ENCODE measurements around the gene XRRA1.
A peak's percentile ranks its signal among the peaks of the same experiment; 100 is the strongest.
"Not testable (repeated sequence)": the region's sequence is repeated elsewhere in the genome, so short reads cannot be mapped to it uniquely, and the experiment has no call there.

The XRRA1 gene

GRCh38 chr11:74902342-74902741 is 46.5 kb downstream of the XRRA1 start:
- no peak for DNase-seq (ENCODE audit: low read depth, low spot score)

- DNase-seq (ENCODE audit: low read depth, low spot score): no peak
These were observed 52.6 kb downstream of the XRRA1 start for GRCh38 chr11:74896311-74896710.

DNA sequence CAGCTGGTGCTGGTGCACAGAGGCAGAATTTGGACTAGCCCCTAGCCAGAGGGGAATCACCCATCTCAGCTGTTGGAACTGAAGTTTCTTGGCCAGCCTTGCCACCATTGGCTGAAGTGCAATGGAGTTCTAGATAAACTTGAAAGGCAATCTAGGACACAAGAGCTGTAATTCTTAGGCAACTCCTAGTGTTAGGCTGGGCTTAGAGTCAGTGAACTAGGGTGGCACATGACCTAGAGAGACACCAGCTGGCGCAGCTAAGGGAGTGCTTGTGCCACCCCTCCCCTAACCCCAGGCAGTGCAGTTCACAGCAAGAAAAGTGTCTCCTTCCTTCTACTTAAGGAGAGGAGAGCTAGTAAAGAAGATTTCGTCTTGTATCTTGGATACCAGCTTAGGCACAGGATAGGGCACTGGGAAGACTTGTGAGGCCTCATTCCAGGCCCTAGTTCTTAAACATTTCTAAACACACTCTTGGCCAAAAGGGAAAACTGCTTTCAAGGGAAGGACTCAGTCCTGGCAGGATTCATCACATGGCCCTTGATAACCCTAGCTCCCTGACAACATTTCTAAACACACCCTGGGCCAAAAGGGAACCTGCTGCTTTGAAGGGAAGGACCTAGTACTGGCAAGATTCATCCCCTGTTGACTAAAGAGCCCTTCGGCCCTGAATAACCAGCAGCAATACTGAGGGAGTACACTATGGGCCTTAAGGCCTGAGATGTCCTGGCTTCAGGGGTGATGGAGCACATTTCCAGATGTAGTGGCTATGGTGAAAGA is 53.4 kb downstream of the XRRA1 start:
- DNase-seq (ENCODE audit: low read depth, low spot score): no peak

DNA sequence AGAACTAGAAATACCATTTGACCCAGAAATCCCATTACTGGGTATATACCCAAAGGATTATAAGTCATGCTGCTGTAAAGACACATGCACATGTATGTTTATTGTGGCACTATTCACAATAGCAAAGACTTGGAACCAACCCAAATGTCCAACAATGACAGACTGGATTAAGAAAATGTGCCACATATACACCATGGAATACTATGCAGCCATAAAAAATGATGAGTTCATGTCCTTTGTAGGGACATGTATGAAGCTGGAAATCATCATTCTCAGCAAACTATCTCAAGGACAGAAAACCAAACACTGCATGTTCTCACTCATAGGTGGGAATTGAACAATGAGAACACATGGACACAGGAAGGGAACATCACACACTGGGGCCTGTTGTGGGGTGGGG is 55.9 kb downstream of the XRRA1 start:
- not testable (repeated sequence) for DNase-seq (ENCODE audit: low read depth, low spot score)

- peak; percentile 15 for DNase-seq (ENCODE audit: low read depth, low spot score)
These were observed 71.8 kb downstream of the XRRA1 start for GRCh38 chr11:74877132-74877531.

- DNase-seq (ENCODE audit: low read depth, low spot score): no peak
These were observed 77.9 kb downstream of the XRRA1 start for GRCh38 chr11:74871037-74871436.

DNA sequence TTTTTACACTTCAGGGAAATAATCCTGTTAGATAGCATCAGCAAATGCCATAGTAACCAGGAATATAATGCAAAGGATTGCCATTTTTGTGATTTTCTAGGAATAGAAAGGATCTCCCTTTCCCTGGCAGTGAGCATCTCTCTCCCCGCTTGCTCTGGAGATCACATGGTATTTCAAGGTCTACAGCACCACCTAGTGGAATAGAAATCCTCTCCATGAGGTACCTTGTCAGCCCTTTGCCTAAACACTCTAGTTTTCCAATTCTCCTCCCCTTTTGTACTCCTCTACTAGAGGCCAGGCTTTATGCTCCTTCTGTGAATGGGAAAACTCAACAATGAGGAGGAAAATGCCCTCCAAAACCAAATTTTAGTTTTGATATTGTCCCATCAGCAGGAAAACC is 78.4 kb downstream of the XRRA1 start:
- DNase-seq (ENCODE audit: low read depth, low spot score): peak; percentile 35

- no peak for DNase-seq (ENCODE audit: low read depth, low spot score)
These were observed 82.3 kb downstream of the XRRA1 start for GRCh38 chr11:74866557-74866956.

DNA sequence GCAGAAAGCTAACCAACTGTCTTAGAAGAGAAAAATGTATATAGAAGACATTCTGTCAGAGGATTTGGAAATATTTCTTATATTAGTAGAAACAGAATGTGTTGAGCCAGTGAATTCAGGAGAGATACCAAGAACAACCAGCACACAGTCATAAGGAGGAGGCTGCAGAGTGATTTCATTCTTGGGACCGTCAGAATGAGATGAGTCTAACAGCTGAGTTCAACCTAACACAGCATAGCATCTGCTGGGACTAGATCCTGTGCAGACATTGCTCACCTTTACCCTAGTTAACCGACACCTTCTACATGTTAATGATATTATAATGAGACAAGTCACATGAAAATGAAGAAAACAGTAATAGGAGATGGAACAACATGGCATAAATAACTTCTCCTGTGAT is 85.5 kb downstream of the XRRA1 start:
- DNase-seq (ENCODE audit: low read depth, low spot score): no peak

- no peak for DNase-seq (ENCODE audit: low read depth, low spot score)
These were observed 88.1 kb downstream of the XRRA1 start for GRCh38 chr11:74860743-74861142.

DNA sequence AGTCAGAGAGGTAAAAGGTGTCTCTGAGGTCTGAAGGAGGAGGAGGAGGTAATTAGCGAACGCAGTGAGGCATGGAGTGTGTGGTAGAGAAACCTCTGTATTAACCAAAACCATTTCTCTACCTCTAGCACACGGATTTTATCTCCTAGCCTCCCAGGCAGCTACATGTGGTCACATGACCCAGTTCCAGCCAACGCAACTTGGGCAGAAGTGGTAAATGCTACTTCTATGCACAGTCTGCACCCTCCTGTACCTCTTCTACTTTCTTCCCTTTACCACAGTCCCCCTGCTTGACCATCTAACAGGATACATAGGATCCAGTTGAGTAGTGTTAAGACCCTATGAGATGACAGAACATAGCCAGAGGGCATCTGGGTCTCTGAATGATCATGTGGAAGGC is 95.7 kb downstream of the XRRA1 start:
- no peak for DNase-seq (ENCODE audit: low read depth, low spot score)

DNA sequence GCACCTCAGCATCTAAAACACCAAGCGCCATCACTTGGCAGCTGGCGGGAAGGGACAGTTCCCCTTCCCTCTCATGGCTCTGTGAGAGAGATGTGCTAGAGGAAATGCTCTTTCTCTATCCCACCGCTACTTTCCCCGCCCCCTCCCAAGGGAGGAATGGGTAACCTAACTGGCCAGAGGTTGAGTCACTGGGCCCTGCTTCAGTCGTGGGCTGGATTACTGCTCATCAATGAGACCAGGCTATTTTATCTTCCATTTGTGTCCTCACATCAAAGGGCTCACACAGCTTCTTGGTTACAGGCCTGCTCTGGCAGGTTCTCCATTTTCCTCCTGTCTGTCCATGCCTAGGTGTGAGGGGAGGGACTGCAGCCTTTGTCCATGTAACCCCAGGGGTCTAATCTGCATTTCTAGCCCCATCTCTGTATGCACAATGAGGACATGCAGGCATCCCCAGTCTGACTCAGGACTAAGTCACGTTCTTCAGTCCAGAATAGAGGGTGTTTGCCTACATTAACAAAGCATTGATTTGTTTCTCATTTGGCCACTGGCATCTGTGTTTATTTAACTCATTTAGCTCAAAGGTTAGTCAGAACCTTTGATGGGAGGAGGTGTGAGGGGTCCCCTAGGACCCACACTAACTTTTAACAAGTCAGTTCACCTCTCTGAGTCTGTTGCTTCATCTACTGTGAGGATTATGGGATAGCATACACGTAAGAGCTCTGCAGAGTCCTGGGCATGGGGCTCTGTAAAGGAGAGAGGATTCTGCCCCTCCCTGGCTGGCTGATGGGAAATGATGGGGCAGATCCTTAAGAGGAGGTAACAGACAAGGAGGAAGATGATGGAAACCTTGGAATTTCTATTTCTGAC is 99.1 kb downstream of the XRRA1 start:
- peak; percentile 71 for DNase-seq (ENCODE audit: low read depth, low spot score)

GRCh38 chr11:74847895-74848294 is 101.0 kb downstream of the XRRA1 start:
- DNase-seq (ENCODE audit: low read depth, low spot score): no peak

DNA sequence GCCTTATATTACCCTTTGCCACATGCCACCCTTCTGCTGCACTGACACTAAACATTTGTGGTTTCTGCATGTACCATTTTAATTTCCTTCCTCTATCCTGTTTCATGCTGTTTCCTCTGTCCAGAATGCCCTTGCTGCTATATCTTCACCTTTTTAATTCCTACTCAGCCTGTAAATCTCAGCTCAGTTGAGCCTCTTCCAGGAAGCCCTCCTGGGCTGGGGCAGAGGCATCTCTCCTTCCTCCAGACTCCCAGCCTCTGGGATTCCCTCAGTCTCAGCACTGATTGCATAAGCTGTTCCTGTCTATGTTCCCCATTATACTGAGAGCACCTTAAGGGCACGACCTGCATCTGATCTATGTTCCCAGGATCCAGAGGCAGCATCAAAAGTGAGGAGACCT is 101.5 kb downstream of the XRRA1 start:
- no peak for DNase-seq (ENCODE audit: low read depth, low spot score)

GRCh38 chr11:74846770-74847169 is 102.1 kb downstream of the XRRA1 start:
- no peak for DNase-seq (ENCODE audit: low read depth, low spot score)

DNA sequence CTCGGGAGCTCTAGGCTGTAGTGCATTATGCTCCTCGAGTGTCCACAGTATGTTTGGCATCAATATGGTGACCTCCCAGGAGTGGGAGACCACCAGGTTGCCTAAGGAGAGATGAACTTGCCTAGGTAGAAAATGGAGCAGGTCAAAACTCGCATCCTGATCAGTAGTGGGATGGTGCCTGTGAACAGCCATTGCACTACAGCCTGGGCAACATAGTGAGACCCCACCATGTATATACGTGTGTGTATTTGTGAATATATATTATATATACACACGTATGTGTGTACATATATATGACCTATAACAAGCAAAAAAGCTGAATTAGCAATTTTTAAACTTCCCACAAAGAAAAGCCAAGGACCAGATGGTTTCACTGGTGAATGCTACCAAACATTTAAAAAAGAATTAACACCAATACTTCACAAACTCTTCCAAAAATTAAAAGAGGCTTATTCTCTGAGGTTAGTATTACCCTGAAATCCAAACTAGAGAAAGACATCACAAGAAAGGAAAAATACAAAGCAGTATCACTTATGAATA is 102.8 kb downstream of the XRRA1 start:
- no peak for DNase-seq (ENCODE audit: low read depth, low spot score)

DNA sequence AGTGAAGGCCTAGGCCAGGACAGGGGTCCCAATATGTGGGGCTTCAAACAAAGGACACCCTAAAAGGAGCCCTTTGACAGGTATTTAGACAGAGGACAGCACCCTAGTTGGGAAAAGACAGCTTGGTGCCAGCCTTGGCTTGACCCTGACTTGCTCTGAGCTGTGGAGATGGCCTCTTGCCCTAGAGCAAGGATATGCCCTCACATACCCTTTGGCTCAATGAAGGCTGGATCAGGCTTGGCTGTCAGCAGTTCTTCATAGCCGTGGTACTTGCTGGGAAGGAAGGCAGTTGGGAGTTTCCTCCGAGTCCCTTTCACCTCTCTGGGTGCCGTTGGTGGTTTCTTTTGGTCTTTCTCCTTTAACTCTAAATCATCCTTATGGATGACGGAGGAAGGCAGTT is 104.0 kb downstream of the XRRA1 start:
- DNase-seq (ENCODE audit: low read depth, low spot score): no peak

DNA sequence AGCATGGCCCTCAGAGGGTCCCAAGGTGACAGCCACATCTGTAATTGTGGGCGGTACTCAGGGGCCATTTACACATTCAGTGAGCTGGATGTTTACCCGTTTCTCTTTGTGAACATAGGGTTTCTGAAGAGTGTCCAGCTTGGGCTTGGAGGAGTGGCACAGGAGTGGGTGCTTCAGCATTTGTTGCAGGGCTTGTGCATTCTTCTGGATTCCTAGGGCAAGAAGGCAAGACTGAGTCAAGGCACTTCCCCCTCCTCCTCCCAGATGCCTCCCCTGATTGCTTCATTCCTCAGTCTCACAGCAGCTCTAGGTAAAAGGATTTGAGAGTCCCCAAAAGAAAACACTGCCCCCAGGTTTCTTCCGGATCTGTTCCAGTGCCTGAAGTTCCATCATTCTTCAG is 104.8 kb downstream of the XRRA1 start:
- DNase-seq (ENCODE audit: low read depth, low spot score): no peak

GRCh38 chr11:74842967-74843366 is 105.9 kb downstream of the XRRA1 start:
- DNase-seq (ENCODE audit: low read depth, low spot score): no peak

GRCh38 chr11:74840486-74840885 is 108.4 kb downstream of the XRRA1 start:
- peak; percentile 70 for DNase-seq (ENCODE audit: low read depth, low spot score)

- DNase-seq (ENCODE audit: low read depth, low spot score): no peak
These were observed 108.9 kb downstream of the XRRA1 start for GRCh38 chr11:74839971-74840370.

DNA sequence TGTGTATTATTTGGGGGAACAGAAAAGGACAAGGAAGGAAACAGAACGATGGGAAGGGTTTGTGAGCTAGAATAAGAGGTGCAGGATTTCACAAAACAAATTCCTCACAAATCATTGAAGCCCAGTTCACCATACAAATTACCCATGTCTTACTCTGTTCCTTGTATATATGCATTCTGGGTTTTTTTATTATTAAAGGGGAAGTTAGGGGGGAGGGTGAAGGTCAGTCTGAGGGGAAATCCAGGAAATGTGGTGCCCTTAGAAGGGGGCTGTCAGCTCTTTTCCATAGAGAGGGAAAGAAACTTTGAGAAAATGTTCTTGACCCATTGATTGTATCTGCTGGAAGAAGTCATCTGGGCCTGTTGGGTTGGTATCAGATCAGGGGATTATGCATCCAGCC is 109.4 kb downstream of the XRRA1 start:
- DNase-seq (ENCODE audit: low read depth, low spot score): no peak

DNA sequence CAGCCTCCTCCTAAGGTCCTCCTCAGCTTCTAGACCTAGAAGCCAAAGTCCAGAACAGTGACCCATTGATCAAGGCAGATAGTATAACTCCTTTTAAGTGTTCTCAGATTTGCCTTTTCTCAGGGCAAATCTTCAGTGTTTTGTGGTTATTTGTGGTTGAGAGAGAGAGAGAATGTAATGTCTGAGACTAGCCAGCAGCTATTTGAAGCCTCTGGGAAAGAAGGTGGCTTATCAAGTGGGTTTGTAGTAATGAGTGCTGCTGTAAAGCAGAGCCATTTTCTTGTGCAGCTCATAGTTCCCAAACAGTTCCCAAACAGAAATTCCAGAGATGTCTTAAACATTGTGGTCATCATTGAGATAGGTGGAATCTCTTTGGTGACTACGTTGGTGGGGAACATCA is 110.7 kb downstream of the XRRA1 start:
- DNase-seq (ENCODE audit: low read depth, low spot score): peak; percentile 66
